Measurements from ENCODE around the gene PROC.
"Not testable (repeated sequence)": the region's sequence is repeated elsewhere in the genome, so short reads cannot be mapped to it uniquely, and the experiment has no call there.

PROC gene

GRCh38 chr2:127451981-127452380, 33.8 kb downstream of the PROC start:
- Histone ChIP-seq H2AFZ (ENCODE audit: low read depth, low read length, severe bottlenecking) (no peak overlapping the region), H3K79me2 (ENCODE audit: insufficient read depth, low read length) (no peaks in the 10 kb centered on the region), H3K4me2 (ENCODE audit: low read depth, low read length, poor library complexity, severe bottlenecking) (no peak overlapping the region), H3K4me3 (ENCODE audit: insufficient read depth, low read length, poor library complexity, severe bottlenecking) (no peak overlapping the region), H3K27ac (ENCODE audit: low read depth, low read length) (no peak overlapping the region), H3K9me2 (replicated peaks; ENCODE audit: insufficient read depth, low read length) (no peaks in the 10 kb centered on the region), H3K9me3 (ENCODE audit: insufficient read depth, low read length) (no peaks in the 10 kb centered on the region), H3K9ac (ENCODE audit: low read length) (no peak overlapping the region), H3F3A (ENCODE audit: insufficient read depth) (no peaks in the 10 kb centered on the region), H4K20me1 (ENCODE audit: low read depth, low read length) (no peaks in the 10 kb centered on the region), H3K36me3 (ENCODE audit: low read length) (no peaks in the 10 kb centered on the region), H3K27me3 (ENCODE audit: low read length) (no peaks in the 10 kb centered on the region)
- TF ChIP-seq, protein P1, sequence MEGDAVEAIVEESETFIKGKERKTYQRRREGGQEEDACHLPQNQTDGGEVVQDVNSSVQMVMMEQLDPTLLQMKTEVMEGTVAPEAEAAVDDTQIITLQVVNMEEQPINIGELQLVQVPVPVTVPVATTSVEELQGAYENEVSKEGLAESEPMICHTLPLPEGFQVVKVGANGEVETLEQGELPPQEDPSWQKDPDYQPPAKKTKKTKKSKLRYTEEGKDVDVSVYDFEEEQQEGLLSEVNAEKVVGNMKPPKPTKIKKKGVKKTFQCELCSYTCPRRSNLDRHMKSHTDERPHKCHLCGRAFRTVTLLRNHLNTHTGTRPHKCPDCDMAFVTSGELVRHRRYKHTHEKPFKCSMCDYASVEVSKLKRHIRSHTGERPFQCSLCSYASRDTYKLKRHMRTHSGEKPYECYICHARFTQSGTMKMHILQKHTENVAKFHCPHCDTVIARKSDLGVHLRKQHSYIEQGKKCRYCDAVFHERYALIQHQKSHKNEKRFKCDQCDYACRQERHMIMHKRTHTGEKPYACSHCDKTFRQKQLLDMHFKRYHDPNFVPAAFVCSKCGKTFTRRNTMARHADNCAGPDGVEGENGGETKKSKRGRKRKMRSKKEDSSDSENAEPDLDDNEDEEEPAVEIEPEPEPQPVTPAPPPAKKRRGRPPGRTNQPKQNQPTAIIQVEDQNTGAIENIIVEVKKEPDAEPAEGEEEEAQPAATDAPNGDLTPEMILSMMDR (IDR thresholded peaks at IDR 0.05; ENCODE audit: insufficient read depth, low read length, poor library complexity, severe bottlenecking): no peak
- TF ChIP-seq EZH2phosphoT487 (conservative IDR thresholded peaks at IDR 0.05; ENCODE audit: low read length): no peak

GRCh38 chr2:127452423-127452822, 34.2 kb downstream of the PROC start:
- not testable (repeated sequence) for H3K4me3 ChIP-seq (ENCODE audit: insufficient read depth, low read length, poor library complexity, severe bottlenecking); H3K9ac ChIP-seq (ENCODE audit: low read length); H3K27me3 ChIP-seq (ENCODE audit: low read length); H2AFZ ChIP-seq (ENCODE audit: low read depth, low read length, severe bottlenecking); H3K36me3 ChIP-seq (ENCODE audit: low read length); H3K9me2 ChIP-seq (replicated peaks; ENCODE audit: insufficient read depth, low read length); H3F3A ChIP-seq (ENCODE audit: insufficient read depth); H3K79me2 ChIP-seq (ENCODE audit: insufficient read depth, low read length); H3K9me3 ChIP-seq (ENCODE audit: insufficient read depth, low read length); H3K4me2 ChIP-seq (ENCODE audit: low read depth, low read length, poor library complexity, severe bottlenecking); H4K20me1 ChIP-seq (ENCODE audit: low read depth, low read length); H3K27ac ChIP-seq (ENCODE audit: low read depth, low read length)

DNA sequence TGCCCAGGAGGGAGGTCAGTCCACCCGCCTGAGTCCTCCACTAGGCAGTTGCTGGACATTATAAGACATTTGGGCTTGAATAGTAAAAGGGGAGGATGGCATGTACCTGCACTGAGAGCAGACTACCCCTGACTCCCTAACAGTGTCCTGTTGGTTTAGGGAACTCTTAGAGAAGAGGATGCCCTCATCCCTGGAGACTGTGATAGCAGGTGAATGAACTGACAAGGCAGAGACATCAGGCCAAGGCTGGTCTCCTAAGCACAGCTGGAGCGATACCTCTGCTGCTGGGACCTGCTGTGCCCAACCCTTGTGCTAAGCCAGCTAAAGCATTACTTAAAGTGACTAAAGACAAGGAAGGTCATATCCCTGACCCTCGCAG, 34.8 kb downstream of the PROC start:
- Histone ChIP-seq H3K27me3 (ENCODE audit: low read length) (no peaks in the 10 kb centered on the region), H3K9ac (ENCODE audit: low read length) (no peak overlapping the region), H3K9me2 (replicated peaks; ENCODE audit: insufficient read depth, low read length) (no peaks in the 10 kb centered on the region), H2AFZ (ENCODE audit: low read depth, low read length, severe bottlenecking) (no peak overlapping the region), H3K4me3 (ENCODE audit: insufficient read depth, low read length, poor library complexity, severe bottlenecking) (no peak overlapping the region), H3K36me3 (ENCODE audit: low read length) (no peaks in the 10 kb centered on the region), H3K79me2 (ENCODE audit: insufficient read depth, low read length) (no peaks in the 10 kb centered on the region), H3K27ac (ENCODE audit: low read depth, low read length) (no peak overlapping the region), H3K9me3 (ENCODE audit: insufficient read depth, low read length) (no peaks in the 10 kb centered on the region), H3F3A (ENCODE audit: insufficient read depth) (no peaks in the 10 kb centered on the region), H3K4me2 (ENCODE audit: low read depth, low read length, poor library complexity, severe bottlenecking) (no peak overlapping the region), H4K20me1 (ENCODE audit: low read depth, low read length) (no peaks in the 10 kb centered on the region)
- TF ChIP-seq EZH2phosphoT487 (conservative IDR thresholded peaks at IDR 0.05; ENCODE audit: low read length): no peak
- TF ChIP-seq, protein P1 (IDR thresholded peaks at IDR 0.05; ENCODE audit: insufficient read depth, low read length, poor library complexity, severe bottlenecking): no peak

DNA sequence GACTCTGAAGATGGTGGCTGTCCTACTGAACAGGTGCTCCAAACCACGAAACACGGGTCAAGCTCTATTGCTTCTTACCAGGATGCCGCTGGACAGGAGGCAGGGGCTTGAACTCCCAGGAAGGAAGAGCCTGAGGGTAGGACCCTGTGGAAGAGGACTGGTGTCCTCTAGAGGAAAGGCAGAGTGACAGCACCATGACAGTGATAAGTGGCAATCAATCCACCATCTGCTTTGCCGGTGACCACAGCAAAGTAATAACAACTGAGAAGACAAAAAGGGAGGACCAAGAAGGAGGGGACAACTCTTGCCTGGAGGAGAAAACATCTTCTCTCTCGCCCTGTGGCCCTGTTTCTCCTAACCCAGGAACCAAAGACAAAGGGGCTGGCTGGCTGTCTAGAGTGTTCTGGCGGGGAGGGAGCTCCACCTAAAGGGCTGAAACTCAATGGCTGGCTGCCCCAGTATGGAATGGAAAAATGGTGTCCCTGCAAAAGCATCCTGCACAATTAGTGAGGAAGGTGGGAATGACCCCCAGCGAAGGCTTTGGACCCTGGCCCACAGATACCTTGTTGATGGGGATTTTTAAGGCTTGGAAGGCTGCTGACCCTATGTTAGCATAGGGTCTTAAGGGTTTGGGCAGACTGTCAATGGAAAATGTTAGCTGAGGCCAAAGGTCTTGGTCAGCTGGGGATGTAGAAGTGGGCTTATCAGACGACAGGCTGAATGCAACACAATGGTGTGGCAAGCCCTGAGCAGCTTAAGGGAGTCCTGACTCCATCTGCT, 35.4 kb downstream of the PROC start:
- H3K36me3 ChIP-seq (ENCODE audit: low read length): no peaks in the 10 kb centered on the region
- no peaks in the 10 kb centered on the region for H3F3A ChIP-seq (ENCODE audit: insufficient read depth)
- no peaks in the 10 kb centered on the region for H3K79me2 ChIP-seq (ENCODE audit: insufficient read depth, low read length)
- H3K27me3 ChIP-seq (ENCODE audit: low read length): no peaks in the 10 kb centered on the region
- no peak overlapping the region for H3K27ac ChIP-seq (ENCODE audit: low read depth, low read length)
- H3K9me3 ChIP-seq (ENCODE audit: insufficient read depth, low read length): no peaks in the 10 kb centered on the region
- no peak overlapping the region for H3K9ac ChIP-seq (ENCODE audit: low read length)
- H3K9me2 ChIP-seq (replicated peaks; ENCODE audit: insufficient read depth, low read length): no peaks in the 10 kb centered on the region
- TF ChIP-seq EZH2phosphoT487 (conservative IDR thresholded peaks at IDR 0.05; ENCODE audit: low read length): no peak
- TF ChIP-seq, protein P1 (IDR thresholded peaks at IDR 0.05; ENCODE audit: insufficient read depth, low read length, poor library complexity, severe bottlenecking): no peak
- H3K4me3 ChIP-seq (ENCODE audit: insufficient read depth, low read length, poor library complexity, severe bottlenecking): no peak overlapping the region
- H2AFZ ChIP-seq (ENCODE audit: low read depth, low read length, severe bottlenecking): no peak overlapping the region
- no peak overlapping the region for H3K4me2 ChIP-seq (ENCODE audit: low read depth, low read length, poor library complexity, severe bottlenecking)
- no peaks in the 10 kb centered on the region for H4K20me1 ChIP-seq (ENCODE audit: low read depth, low read length)

All from SU-DHL-6 (cell line).